B cell (primary cell): ENCODE results near the gene PPP2R2C. TPM values are rescaled to one million over a fixed set of nuclear protein-coding genes. Genes with fewer than 3 reads are reported as not detected.

Experiments used
- ATAC-seq: fragments of 200-7000 bp; cut with Tn5 transposase; one replicate; pipeline ENCODE4 v1.10.0; 2021; ENCODE audit warnings: low read depth, mild to moderate bottlenecking, moderate number of reproducible peaks, moderate library complexity
- CTCF ChIA-PET: fragments of 350-600 bp; sonication (Branson Sonifier 250); formaldehyde crosslinking; loops from one replicate; lab custom pipeline; 2021; ENCODE audit warnings: antibody characterized with exemption, inconsistent platforms; lab: Charles Lee
- POLR2A ChIA-PET: fragments of 350-600 bp; sonication (Branson Sonifier 250); formaldehyde crosslinking; loops from one replicate; lab custom pipeline; 2021; ENCODE audit warnings: antibody characterized with exemption; lab: Charles Lee
- DNase-seq: peaks from one replicate; pipeline ENCODE4 v3.0.0; 2013
- H2AFZ ChIP-seq: 2 replicates; pipeline ENCODE4 v1.6.1; 2012; ENCODE audit warnings: mild to moderate bottlenecking, low read depth, low read length; ENCODE audit not compliant: insufficient read depth, poor library complexity, severe bottlenecking
- H3K27ac ChIP-seq, 2 donors: 1 replicate in 1 of 2; 2 replicates in 1 of 2; pipeline ENCODE4 v1.5.1; 2012 to 2013; ENCODE audit warnings: low read length in 2 of 2, mild to moderate bottlenecking in 2 of 2, moderate library complexity in 1 of 2
- H3K27me3 ChIP-seq, 4 experiments: fragments of 200-600 bp in 1 of 4; sonication (generic) in 1 of 4; replicated peaks in 1 of 4; 1 replicate in 2 of 4; 2 replicates in 2 of 4; pipeline versions ENCODE4 v1.6.1 to v1.7.0; 2013 to 2016; ENCODE audit warnings: low read length in 3 of 4, mild to moderate bottlenecking in 2 of 4, mixed read lengths in 1 of 4, moderate library complexity in 1 of 4; ENCODE audit not compliant: insufficient read depth in 4 of 4, control insufficient read depth in 3 of 4; ENCODE audit errors: control extremely low read depth in 1 of 4
- H3K36me3 ChIP-seq, 2 experiments: replicated peaks in 1 of 2; 1 replicate in 1 of 2; 2 replicates in 1 of 2; pipeline versions ENCODE4 v1.6.1 to v1.7.1; 2013; ENCODE audit warnings: low read length in 1 of 2; ENCODE audit not compliant: insufficient read depth in 2 of 2, control insufficient read depth in 1 of 2; ENCODE audit errors: control extremely low read depth in 1 of 2, extremely low read depth in 1 of 2
- H3K4me1 ChIP-seq, 2 donors: fragments of 200-600 bp in 1 of 2; sonication (generic) in 1 of 2; 1 replicate in 1 of 2; 2 replicates in 1 of 2; pipeline versions ENCODE4 v1.5.1 to v1.6.1; 2013 to 2017; ENCODE audit warnings: low read length in 2 of 2; ENCODE audit not compliant: control insufficient read depth in 2 of 2, insufficient read depth in 2 of 2
- H3K4me2 ChIP-seq: replicated peaks from 2 replicates; pipeline ENCODE3; 2012; ENCODE audit warnings: mild to moderate bottlenecking, low read depth, low read length; ENCODE audit not compliant: poor library complexity, severe bottlenecking
- H3K4me3 ChIP-seq, 5 experiments: fragments of 200-600 bp in 1 of 5; sonication (generic) in 1 of 5; 1 replicate in 3 of 5; 2 replicates in 2 of 5; pipeline versions ENCODE4 v1.5.1 to v1.7.0; 2011 to 2016; ENCODE audit warnings: low read length in 4 of 5, mild to moderate bottlenecking in 4 of 5, low read depth in 2 of 5, control low read depth in 1 of 5, moderate library complexity in 1 of 5; ENCODE audit not compliant: insufficient read depth in 1 of 5; ENCODE audit errors: control extremely low read depth in 1 of 5, extremely low read depth in 1 of 5
- H3K79me2 ChIP-seq: fragments of 200-600 bp; sonication (generic); one replicate; pipeline ENCODE4 v1.6.0; 2016; ENCODE audit warnings: low read length; ENCODE audit not compliant: control insufficient read depth, insufficient read depth
- H3K9ac ChIP-seq: fragments of 200-600 bp; sonication (generic); 2 replicates; pipeline ENCODE4 v1.6.1; 2017; ENCODE audit warnings: mild to moderate bottlenecking, low read length, moderate library complexity
- H3K9me3 ChIP-seq, 3 donors: one replicate each; pipeline versions ENCODE4 v1.6.1 to v1.7.1; 2013; ENCODE audit warnings: low read length in 2 of 3; ENCODE audit not compliant: control insufficient read depth in 2 of 3, insufficient read depth in 1 of 3; ENCODE audit errors: control extremely low read depth in 1 of 3
- H4K20me1 ChIP-seq: 2 replicates; pipeline ENCODE4 v1.6.0; 2012; ENCODE audit warnings: mild to moderate bottlenecking, low read length; ENCODE audit not compliant: insufficient read depth, control insufficient read depth, poor library complexity, severe bottlenecking
- H3K27ac Mint-ChIP-seq: one replicate; pipeline ENCODE4 v1.8.0; 2021; ENCODE audit warnings: mixed read lengths
- H3K27me3 Mint-ChIP-seq: one replicate; pipeline ENCODE4 v1.8.0; 2021; ENCODE audit warnings: mixed read lengths
- H3K4me1 Mint-ChIP-seq: one replicate; pipeline ENCODE4 v1.8.0; 2021; ENCODE audit warnings: mixed read lengths
- H3K4me3 Mint-ChIP-seq: one replicate; pipeline ENCODE4 v1.8.0; 2021; ENCODE audit warnings: mixed read lengths
- H3K9me3 Mint-ChIP-seq: one replicate; pipeline ENCODE4 v1.8.0; 2022; ENCODE audit warnings: mixed read lengths; ENCODE audit not compliant: insufficient read depth
- CTCF ChIP-seq: fragments of 200-600 bp; IDR thresholded peaks from one replicate; pipeline ENCODE4 v1.8.0; 2022; ENCODE audit warnings: antibody characterized with exemption, mild to moderate bottlenecking
- EZH2 ChIP-seq: IDR thresholded peaks from 2 replicates; pipeline ENCODE4 v1.6.1; 2012; ENCODE audit warnings: borderline replicate concordance, low read depth, mild to moderate bottlenecking, moderate library complexity, low read length; ENCODE audit not compliant: insufficient read depth, poor library complexity, severe bottlenecking
- WGBS: methylation state at CpG from one replicate; pipeline ENCODE4 v1.1.5; 2013; ENCODE audit warnings: missing lambda C conversion rate; ENCODE audit not compliant: insufficient coverage; 5-methylcytosine and 5-hydroxymethylcytosine counted together
- intact Hi-C: fragments of 100-400 bp; cut with micrococcal nuclease; formaldehyde crosslinking; loops from one replicate; pipeline ENCODE4 v1.10.0; 2022
- polyA plus RNA-seq: library from polyadenylated mRNA; depleted of rRNA; stranded (reverse); fragments of >200 nt; gene quantifications from 2 replicates; pipeline ENCODE4 v1.2.3, GENCODE V29; 2012
- total RNA-seq, 2 donors: library from RNA; stranded (reverse); fragments of 120-200 nt in 1 of 2; gene quantifications; 1 replicate in 1 of 2; 2 replicates in 1 of 2; pipeline versions ENCODE4 v1.2.3 to v1.2.4, GENCODE V29; 2013 to 2022

PPP2R2C gene
- total and polyA plus RNA-seq, 2 donors (not counting 1 experiment from before 2014, with no cell fraction given): not detected

DNA sequence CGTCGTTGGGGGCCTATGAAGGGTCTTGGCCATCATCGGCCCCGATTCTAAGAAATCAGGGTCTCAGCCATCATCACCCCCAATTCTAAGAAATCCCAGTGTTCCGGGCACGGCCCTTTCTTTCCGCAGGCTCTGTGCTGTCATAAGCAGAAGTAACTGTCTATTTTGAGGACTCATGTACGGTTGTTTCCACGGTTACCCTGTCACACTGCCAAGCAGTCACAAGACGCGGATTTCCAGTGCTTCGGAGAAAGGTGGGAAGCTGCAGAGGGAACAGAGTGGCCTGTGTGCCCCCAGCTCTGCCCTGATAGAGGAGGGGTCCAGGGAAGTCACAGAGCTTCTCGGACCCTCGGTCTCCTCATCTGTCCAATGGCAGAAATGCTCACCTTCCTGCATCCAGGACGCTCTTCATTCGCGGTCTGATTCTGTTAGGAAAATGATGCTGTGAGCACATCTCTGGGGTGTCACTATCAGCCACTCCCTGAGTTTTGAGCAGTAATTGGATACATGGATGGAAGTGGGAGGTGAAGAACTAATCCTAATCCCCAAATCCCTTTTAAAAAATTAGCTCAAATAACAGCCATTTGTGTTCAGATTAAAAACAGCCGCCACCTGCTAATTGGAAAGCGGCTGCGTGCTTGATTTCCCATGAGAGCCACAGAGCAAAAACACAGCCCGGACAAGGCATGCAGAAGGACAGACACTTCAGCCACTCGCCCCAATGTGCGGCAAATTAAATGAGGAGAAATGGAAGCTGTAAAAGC, 129.7 kb downstream of the PPP2R2C start:
- no peaks in the 10 kb centered on the region for H4K20me1 ChIP-seq
- DNase-seq: no peak
- H3K27me3 Mint-ChIP-seq: peaks cover 32% of the 10 kb centered on the region
- no peak overlapping the region for H3K4me3 Mint-ChIP-seq
- POLR2A ChIA-PET: no interaction called here
- no peaks in the 10 kb centered on the region for H3K79me2 ChIP-seq
- CTCF ChIA-PET: interaction anchor here (1.3 kb wide), 1 partner anchor 15 kb away, joined by 6 read pairs; no protein-coding TSS in a partner anchor
- no peak overlapping the region for H3K4me2 ChIP-seq
- no peak for TF ChIP-seq EZH2
- TF ChIP-seq CTCF: no peak
- no peaks in the 10 kb centered on the region for H3K36me3 ChIP-seq
- H3K4me3 ChIP-seq: no peak overlapping the region
- no peak overlapping the region for H3K27ac ChIP-seq
- intact Hi-C loops: no loop called here
- no peak for ATAC-seq
- no peaks in the 10 kb centered on the region for H3K9me3 Mint-ChIP-seq
- peaks cover 0 to 18% (median 3%) of the 10 kb centered on the region in 4 experiments for H3K27me3 ChIP-seq
- no peak overlapping the region for H3K27ac Mint-ChIP-seq
- H2AFZ ChIP-seq: no peak overlapping the region
- peaks cover 7% of the 10 kb centered on the region in 2 donors for H3K4me1 ChIP-seq
- peaks cover 0 to 16% (median 0%) of the 10 kb centered on the region in 3 donors for H3K9me3 ChIP-seq
- no peak overlapping the region for H3K9ac ChIP-seq
- WGBS: 78% methylated on average over 20 of the region's 23 CpGs
- peaks cover 10% of the 10 kb centered on the region for H3K4me1 Mint-ChIP-seq

GRCh38 chr4:6341696-6342095, 130.7 kb downstream of the PPP2R2C start:
- intact Hi-C loops: no loop called here
- Histone ChIP-seq H3K4me2 (no peak overlapping the region), H3K4me1 (peaks cover 12 to 13% of the 10 kb centered on the region in 2 donors), H3K36me3 (no peaks in the 10 kb centered on the region), H3K79me2 (no peaks in the 10 kb centered on the region), H3K27ac (no peak overlapping the region), H3K27me3 (peaks cover 0 to 26% (median 6%) of the 10 kb centered on the region in 4 experiments), H3K9me3 (peaks cover 0 to 16% (median 0%) of the 10 kb centered on the region in 3 donors), H2AFZ (no peak overlapping the region), H3K9ac (no peak overlapping the region), H3K4me3 (no peak overlapping the region), H4K20me1 (no peaks in the 10 kb centered on the region)
- TF ChIP-seq EZH2 (no peak), CTCF (no peak)
- ATAC-seq (no peak), DNase-seq (no peak)
- ChIA-PET CTCF (no interaction called here), POLR2A (no interaction called here)
- Mint-ChIP-seq H3K27me3 (peaks cover 42% of the 10 kb centered on the region), H3K4me1 (peaks cover 16% of the 10 kb centered on the region), H3K4me3 (no peak overlapping the region), H3K9me3 (no peaks in the 10 kb centered on the region), H3K27ac (no peak overlapping the region)
- 91% methylated on average over 4 of the region's 6 CpGs for WGBS
